IMR-90 (cell line): ENCODE data around the gene METTL1. TPM values are rescaled to one million over a fixed set of nuclear protein-coding genes. Genes with fewer than 3 reads are reported as not detected.
A peak's percentile ranks its signal among the peaks of the same experiment; 100 is the strongest.

Experiments used
- ATAC-seq: fragments of 200-7000 bp; cut with Tn5 transposase; 2 replicates; pipeline ENCODE4 v1.9.1; 2020; ENCODE audit warnings: low read depth, mild to moderate bottlenecking, moderate library complexity
- BruUV-seq: library from RNA; stranded (reverse); fragments of 400-500 nt; replicated peaks from 2 replicates; lab custom pipeline; 2021; lab: Mats Ljungman, UMichigan
- CTCF ChIA-PET: fragments of 300-600 bp; formaldehyde crosslinking; extraction: SDS; loops from one replicate; lab custom pipeline; 2021; ENCODE audit warnings: antibody characterized with exemption; lab: Yijun Ruan, JAX
- POLR2A ChIA-PET: fragments of 300-600 bp; sonication (Branson Sonifier 250); formaldehyde crosslinking; loops from one replicate; lab custom pipeline; 2022; ENCODE audit warnings: antibody characterized with exemption; ENCODE audit not compliant: unreplicated experiment; lab: Charles Lee
- DNase-seq: peaks from one replicate; pipeline ENCODE4 v3.0.0; 2013
- H2AFZ ChIP-seq: replicated peaks from 2 replicates; pipeline ENCODE3; 2013; ENCODE audit warnings: low read length, mild to moderate bottlenecking; ENCODE audit not compliant: poor library complexity
- H2AK5ac ChIP-seq: 2 replicates; pipeline ENCODE4 v1.6.1; 2013; ENCODE audit warnings: low read depth, low read length, inconsistent platforms
- H2AK9ac ChIP-seq: replicated peaks from 2 replicates; pipeline ENCODE3; 2013; ENCODE audit warnings: mild to moderate bottlenecking, low read depth, low read length, moderate library complexity; ENCODE audit not compliant: poor library complexity
- H2BK120ac ChIP-seq: 2 replicates; pipeline ENCODE4 v1.6.1; 2013; ENCODE audit warnings: low read depth, low read length, inconsistent platforms
- H2BK15ac ChIP-seq: 3 replicates; pipeline ENCODE4 v1.6.1; 2013; ENCODE audit warnings: low read depth, low read length, inconsistent platforms
- H2BK20ac ChIP-seq: 2 replicates; pipeline ENCODE4 v1.6.1; 2013; ENCODE audit warnings: low read depth, mild to moderate bottlenecking, inconsistent platforms, low read length, moderate library complexity
- H2BK5ac ChIP-seq: 2 replicates; pipeline ENCODE4 v1.6.1; 2013; ENCODE audit warnings: mild to moderate bottlenecking, low read depth, low read length, inconsistent platforms; ENCODE audit not compliant: poor library complexity, severe bottlenecking
- H3K14ac ChIP-seq: replicated peaks from 2 replicates; pipeline ENCODE4 v1.6.1; 2013; ENCODE audit warnings: low read depth, low read length, inconsistent platforms
- H3K18ac ChIP-seq: 2 replicates; pipeline ENCODE4 v1.6.1; 2013; ENCODE audit warnings: low read depth, low read length, control low read depth
- H3K23ac ChIP-seq: 2 replicates; pipeline ENCODE4 v1.6.1; 2013; ENCODE audit warnings: low read depth, low read length, inconsistent platforms
- H3K27ac ChIP-seq: 2 replicates; pipeline ENCODE4 v1.5.1; 2013; ENCODE audit warnings: mild to moderate bottlenecking, control low read depth, low read length; ENCODE audit not compliant: insufficient read depth
- H3K27me3 ChIP-seq: 2 replicates; pipeline ENCODE4 v1.6.1; 2013; ENCODE audit warnings: low read length; ENCODE audit not compliant: control insufficient read depth, insufficient read depth
- H3K36me3 ChIP-seq: 2 replicates; pipeline ENCODE4 v1.6.1; 2013; ENCODE audit warnings: low read length, mixed read lengths; ENCODE audit not compliant: control insufficient read depth, insufficient read depth
- H3K4ac ChIP-seq: 2 replicates; pipeline ENCODE4 v1.6.1; 2013; ENCODE audit warnings: low read depth, low read length, inconsistent platforms
- H3K4me1 ChIP-seq: 2 replicates; pipeline ENCODE4 v1.6.1; 2013; ENCODE audit warnings: low read length, mixed read lengths; ENCODE audit not compliant: control insufficient read depth, insufficient read depth
- H3K4me2 ChIP-seq: 2 replicates; pipeline ENCODE4 v1.6.1; 2013; ENCODE audit warnings: low read depth, mild to moderate bottlenecking, control low read depth, low read length, moderate library complexity
- H3K4me3 ChIP-seq: 2 replicates; pipeline ENCODE4 v1.5.1; 2013; ENCODE audit warnings: low read depth, mild to moderate bottlenecking, control low read depth, low read length, moderate library complexity; ENCODE audit not compliant: insufficient read depth
- H3K56ac ChIP-seq: 2 replicates; pipeline ENCODE4 v1.6.1; 2013; ENCODE audit warnings: low read length, inconsistent platforms; ENCODE audit not compliant: insufficient read depth; ENCODE audit errors: extremely low read depth
- H3K79me1 ChIP-seq, 2 experiments: 2 replicates each; pipeline ENCODE4 v1.6.1; 2013; ENCODE audit warnings: low read length in 2 of 2, inconsistent platforms in 1 of 2, low read depth in 1 of 2
- H3K9ac ChIP-seq: 2 replicates; pipeline ENCODE4 v1.6.1; 2013; ENCODE audit warnings: low read depth, low read length, control low read depth
- H3K9me1 ChIP-seq: 2 replicates; pipeline ENCODE4 v1.6.1; 2013; ENCODE audit warnings: low read length, inconsistent platforms; ENCODE audit not compliant: insufficient read depth
- H3K9me3 ChIP-seq: 2 replicates; pipeline ENCODE4 v1.6.1; 2013; ENCODE audit warnings: low read length; ENCODE audit not compliant: control insufficient read depth, insufficient read depth
- H4K20me1 ChIP-seq: 2 replicates; pipeline ENCODE4 v1.6.1; 2013; ENCODE audit warnings: low read length, inconsistent platforms; ENCODE audit not compliant: insufficient read depth
- H4K5ac ChIP-seq: 2 replicates; pipeline ENCODE4 v1.6.1; 2013; ENCODE audit warnings: mild to moderate bottlenecking, low read depth, low read length, control low read depth
- H4K8ac ChIP-seq, 2 experiments: 2 replicates each; pipeline ENCODE4 v1.6.1; 2013; ENCODE audit warnings: low read depth in 2 of 2, low read length in 2 of 2, control low read depth in 1 of 2, inconsistent platforms in 1 of 2
- H4K91ac ChIP-seq: 2 replicates; pipeline ENCODE4 v1.6.1; 2013; ENCODE audit warnings: low read depth, low read length, inconsistent platforms; ENCODE audit not compliant: insufficient read depth
- BHLHE40 ChIP-seq: fragments of 150-350 bp; IDR thresholded peaks from 2 replicates; pipeline ENCODE4 v1.6.1; 2016; ENCODE audit warnings: mild to moderate bottlenecking, low read depth, low read length
- FOS ChIP-seq: fragments of 150-350 bp; IDR thresholded peaks from 2 replicates; pipeline ENCODE4 v1.6.1; 2016; ENCODE audit warnings: low read depth, low read length
- MAZ ChIP-seq: IDR thresholded peaks from 2 replicates; pipeline ENCODE4 v1.6.1; 2012; ENCODE audit warnings: low read depth, mild to moderate bottlenecking, low read length, improper control_type of control experiment, moderate library complexity, borderline replicate concordance
- MXI1 ChIP-seq: IDR thresholded peaks from 2 replicates; pipeline ENCODE4 v1.6.1; 2012; ENCODE audit warnings: low read depth, mild to moderate bottlenecking, low read length, moderate library complexity, borderline replicate concordance
- NFE2L2 ChIP-seq: fragments of 150-350 bp; IDR thresholded peaks from 2 replicates; pipeline ENCODE4 v1.6.1; 2016; ENCODE audit warnings: low read depth, mild to moderate bottlenecking, low read length
- POLR2A ChIP-seq: IDR thresholded peaks from 2 replicates; pipeline ENCODE4 v1.6.1; 2012; ENCODE audit warnings: mild to moderate bottlenecking, low read depth, low read length
- RFX5 ChIP-seq: IDR thresholded peaks from 2 replicates; pipeline ENCODE4 v1.8.0; 2012; ENCODE audit warnings: low read depth, mild to moderate bottlenecking, low read length, moderate library complexity
- WGBS, 2 experiments: methylation state at CpG; one replicate each; pipeline versions ENCODE4 v1.1.5 to v1.1.7; 2013; ENCODE audit warnings: missing lambda C conversion rate in 2 of 2; ENCODE audit not compliant: insufficient read length in 1 of 2; ENCODE audit errors: extremely low coverage in 2 of 2; 5-methylcytosine and 5-hydroxymethylcytosine counted together
- dilution Hi-C: fragments of 300-500 bp; cut with HindIII; formaldehyde crosslinking; loops from one replicate; pipeline ENCODE4 v1.14.3; 2018; ENCODE audit warnings: low sequenced_read_pairs; ENCODE audit not compliant: unreplicated experiment
- in situ Hi-C: fragments of 300-500 bp; cut with MboI; formaldehyde crosslinking; loops from 3 replicates; pipeline ENCODE4 v1.14.3; 2019; ENCODE audit warnings: low sequenced_read_pairs, inconsistent platforms, mixed read lengths
- intact Hi-C: fragments of 100-400 bp; cut with micrococcal nuclease; formaldehyde crosslinking; loops from 2 replicates; pipeline ENCODE4 v1.10.0; 2022
- polyA plus RNA-seq, 3 experiments: library from polyadenylated mRNA; depleted of rRNA; stranded (reverse); fragments of >200 nt; gene quantifications; 2 replicates each; pipeline ENCODE4 v1.2.3, GENCODE V29; 2012; ENCODE audit warnings: low replicate concordance in 1 of 3
- total RNA-seq: library from RNA; depleted of rRNA; stranded (reverse); fragments of >200 nt; gene quantifications from 2 replicates; pipeline ENCODE4 v1.2.3, GENCODE V29; 2012
- TF ChIP-seq, protein P1 (sequence below): fragments of 150-350 bp; IDR thresholded peaks from 2 replicates; pipeline ENCODE4 v1.6.1; 2017; ENCODE audit warnings: mild to moderate bottlenecking, antibody characterized with exemption, low read length, low read depth
- TF ChIP-seq, protein P2 (sequence below): fragments of 150-350 bp; IDR thresholded peaks from 2 replicates; pipeline ENCODE4 v1.6.1; 2016; ENCODE audit warnings: low read depth, mild to moderate bottlenecking, low read length, moderate library complexity, borderline replicate concordance
- TF ChIP-seq, protein P3 (sequence below): conservative IDR thresholded peaks from 2 replicates; pipeline ENCODE4 v1.5.1; 2012; ENCODE audit warnings: mild to moderate bottlenecking, low read depth, low read length, improper control_type of control experiment

The METTL1 gene
- total and polyA plus RNA-seq, 2 of the 4 experiments (the other 2 are of a cell fraction), result 12.4 to 27.5 TPM

DNA sequence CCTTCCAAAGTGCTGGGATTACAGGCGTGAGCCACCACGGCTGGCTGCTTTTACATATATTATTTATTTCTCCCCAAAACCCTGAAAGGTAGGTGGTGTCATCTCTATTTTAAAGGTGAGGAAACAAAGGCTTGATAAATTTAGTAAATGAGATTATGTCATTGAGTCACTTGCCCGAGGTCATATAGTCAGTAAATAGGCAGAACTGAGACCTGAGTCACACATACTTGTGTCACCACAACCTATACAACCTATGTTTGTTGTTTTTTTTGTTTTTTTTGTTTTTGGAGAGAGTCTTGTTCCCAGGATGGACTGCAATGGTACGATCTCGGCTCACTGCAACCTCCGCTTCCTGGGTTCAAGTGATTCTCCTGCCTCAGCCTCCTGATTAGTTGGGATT lies 23.4 kb upstream of the METTL1 start:
- H2BK15ac ChIP-seq, result no peak overlapping the region
- no peak overlapping the region for H3K4me3 ChIP-seq

More for the DNA sequence above, 23.4 kb upstream of the METTL1 start:
- H2BK20ac ChIP-seq, result no peak overlapping the region
- intact Hi-C loops, result no loop called here
- TF ChIP-seq, protein P1, sequence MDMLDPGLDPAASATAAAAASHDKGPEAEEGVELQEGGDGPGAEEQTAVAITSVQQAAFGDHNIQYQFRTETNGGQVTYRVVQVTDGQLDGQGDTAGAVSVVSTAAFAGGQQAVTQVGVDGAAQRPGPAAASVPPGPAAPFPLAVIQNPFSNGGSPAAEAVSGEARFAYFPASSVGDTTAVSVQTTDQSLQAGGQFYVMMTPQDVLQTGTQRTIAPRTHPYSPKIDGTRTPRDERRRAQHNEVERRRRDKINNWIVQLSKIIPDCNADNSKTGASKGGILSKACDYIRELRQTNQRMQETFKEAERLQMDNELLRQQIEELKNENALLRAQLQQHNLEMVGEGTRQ, result no peak
- no peak for TF ChIP-seq MXI1
- no peak for TF ChIP-seq BHLHE40
- no peak for TF ChIP-seq NFE2L2
- no peak for TF ChIP-seq MAZ
- TF ChIP-seq RFX5, result no peak
- no peak for TF ChIP-seq FOS
- TF ChIP-seq POLR2A, result no peak
- TF ChIP-seq, protein P2, sequence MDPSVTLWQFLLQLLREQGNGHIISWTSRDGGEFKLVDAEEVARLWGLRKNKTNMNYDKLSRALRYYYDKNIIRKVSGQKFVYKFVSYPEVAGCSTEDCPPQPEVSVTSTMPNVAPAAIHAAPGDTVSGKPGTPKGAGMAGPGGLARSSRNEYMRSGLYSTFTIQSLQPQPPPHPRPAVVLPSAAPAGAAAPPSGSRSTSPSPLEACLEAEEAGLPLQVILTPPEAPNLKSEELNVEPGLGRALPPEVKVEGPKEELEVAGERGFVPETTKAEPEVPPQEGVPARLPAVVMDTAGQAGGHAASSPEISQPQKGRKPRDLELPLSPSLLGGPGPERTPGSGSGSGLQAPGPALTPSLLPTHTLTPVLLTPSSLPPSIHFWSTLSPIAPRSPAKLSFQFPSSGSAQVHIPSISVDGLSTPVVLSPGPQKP, result no peak
- TF ChIP-seq, protein P3, sequence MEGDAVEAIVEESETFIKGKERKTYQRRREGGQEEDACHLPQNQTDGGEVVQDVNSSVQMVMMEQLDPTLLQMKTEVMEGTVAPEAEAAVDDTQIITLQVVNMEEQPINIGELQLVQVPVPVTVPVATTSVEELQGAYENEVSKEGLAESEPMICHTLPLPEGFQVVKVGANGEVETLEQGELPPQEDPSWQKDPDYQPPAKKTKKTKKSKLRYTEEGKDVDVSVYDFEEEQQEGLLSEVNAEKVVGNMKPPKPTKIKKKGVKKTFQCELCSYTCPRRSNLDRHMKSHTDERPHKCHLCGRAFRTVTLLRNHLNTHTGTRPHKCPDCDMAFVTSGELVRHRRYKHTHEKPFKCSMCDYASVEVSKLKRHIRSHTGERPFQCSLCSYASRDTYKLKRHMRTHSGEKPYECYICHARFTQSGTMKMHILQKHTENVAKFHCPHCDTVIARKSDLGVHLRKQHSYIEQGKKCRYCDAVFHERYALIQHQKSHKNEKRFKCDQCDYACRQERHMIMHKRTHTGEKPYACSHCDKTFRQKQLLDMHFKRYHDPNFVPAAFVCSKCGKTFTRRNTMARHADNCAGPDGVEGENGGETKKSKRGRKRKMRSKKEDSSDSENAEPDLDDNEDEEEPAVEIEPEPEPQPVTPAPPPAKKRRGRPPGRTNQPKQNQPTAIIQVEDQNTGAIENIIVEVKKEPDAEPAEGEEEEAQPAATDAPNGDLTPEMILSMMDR, result no peak
- H3K4me2 ChIP-seq, result no peak overlapping the region
- no peak overlapping the region for H3K14ac ChIP-seq
- ATAC-seq (no peak), DNase-seq (peak; percentile 37)
- BruUV-seq, result no TSS peak
- H3K4me1 ChIP-seq, result peaks cover 2% of the 10 kb centered on the region; the same call in 1 of the 2 replicates
- no peaks in the 10 kb centered on the region for H3K27me3 ChIP-seq
- no peak overlapping the region for H3K4ac ChIP-seq
- no peak overlapping the region for H2AK9ac ChIP-seq
- H3K56ac ChIP-seq, result no peak overlapping the region
- peaks cover 39% of the 10 kb centered on the region for H3K36me3 ChIP-seq
- H3K23ac ChIP-seq, result no peak overlapping the region
- no peak overlapping the region for H3K9ac ChIP-seq
- no peak overlapping the region for H3K27ac ChIP-seq
- dilution Hi-C loops, result no loop called here
- no peak overlapping the region for H2BK5ac ChIP-seq
- no peak overlapping the region for H4K91ac ChIP-seq
- peaks cover 21 to 23% of the 10 kb centered on the region in 2 experiments for H3K79me1 ChIP-seq
- H2BK120ac ChIP-seq, result no peak overlapping the region
- H4K5ac ChIP-seq, result no peak overlapping the region
- peaks cover 3% of the 10 kb centered on the region; the same call in 1 of the 2 replicates for H4K20me1 ChIP-seq
- H4K8ac ChIP-seq, result no peak overlapping the region
- no peak overlapping the region for H3K18ac ChIP-seq
- in situ Hi-C loops, result no loop called here
- no CpG with 5 or more reads among the region's 6 CpGs for WGBS, 2 experiments
- POLR2A ChIA-PET, result interaction anchor here (0.6 kb wide), 1 partner anchor 71 kb away, joined by 4 read pairs; no protein-coding TSS in a partner anchor
- no peaks in the 10 kb centered on the region for H3K9me3 ChIP-seq
- no peak overlapping the region for H2AFZ ChIP-seq
- no peak overlapping the region for H2AK5ac ChIP-seq
- CTCF ChIA-PET, result no interaction called here
- no peaks in the 10 kb centered on the region for H3K9me1 ChIP-seq
